ENCODE results near the gene TEPSIN.

Gene TEPSIN

DNA sequence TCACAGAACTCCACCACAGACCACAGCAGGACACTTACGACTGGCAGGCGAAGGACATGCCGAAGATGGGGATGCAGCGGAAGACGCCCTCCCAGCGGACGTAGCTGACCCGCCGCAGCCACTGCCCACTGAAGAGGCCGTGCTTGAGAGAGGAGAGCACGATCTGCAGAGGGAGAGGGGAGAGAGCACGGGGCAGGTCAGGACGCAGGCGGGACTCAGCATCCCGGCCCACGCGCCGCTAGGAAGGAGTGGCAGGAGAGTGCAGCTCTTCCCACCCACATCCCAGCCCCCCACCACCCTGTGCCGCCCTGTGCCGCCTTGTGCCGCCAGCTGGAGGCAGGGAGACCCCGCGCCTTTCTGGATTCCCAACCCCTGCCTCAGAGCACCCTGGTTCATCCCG is 41.7 kb upstream of the TEPSIN start:
- H3K9ac ChIP-seq, result 0 out of 2 replicates have a peak overlapping the region, but pooled peaks have one; percentile 29
- no peaks in the 10 kb centered on the region for H3K27me3 ChIP-seq

GRCh38 chr17:81279278-81280275 is 40.7 kb upstream of the TEPSIN start:
- Histone ChIP-seq H3K4me3 (no peak overlapping the region), H3K9ac (peak overlapping the region; percentile 29; the same call in 1 of the 2 replicates), H3K27me3 (no peaks in the 10 kb centered on the region), H3K36me3 (peaks cover 96% of the 10 kb centered on the region), H4K20me1 (peaks cover 19% of the 10 kb centered on the region; the same call in 1 of the 2 replicates), H3K4me1 (peaks cover 18% of the 10 kb centered on the region), H3K4me2 (no peak overlapping the region), H3K9me3 (no peaks in the 10 kb centered on the region), H3K27ac (no peak overlapping the region)
- TF ChIP-seq Cebpa-rat (IDR thresholded peaks at IDR 0.05), result no peak

More for the DNA sequence above, 41.7 kb upstream of the TEPSIN start:
- H3K4me1 ChIP-seq, result peaks cover 28% of the 10 kb centered on the region
- H3K9me3 ChIP-seq, result no peaks in the 10 kb centered on the region
- peaks cover 86% of the 10 kb centered on the region for H3K36me3 ChIP-seq
- H3K4me2 ChIP-seq, result no peak overlapping the region
- no peak overlapping the region for H3K27ac ChIP-seq
- H3K4me3 ChIP-seq, result no peak overlapping the region
- no peak for TF ChIP-seq Cebpa-rat (IDR thresholded peaks at IDR 0.05)
- peaks cover 19% of the 10 kb centered on the region; the same call in 1 of the 2 replicates for H4K20me1 ChIP-seq

- Histone ChIP-seq H3K27me3 (no peaks in the 10 kb centered on the region), H3K36me3 (peaks cover 99% of the 10 kb centered on the region), H3K4me2 (no peak overlapping the region), H3K9ac (no peak overlapping the region), H3K4me3 (no peak overlapping the region), H4K20me1 (peaks cover 19% of the 10 kb centered on the region; the same call in 1 of the 2 replicates), H3K9me3 (no peaks in the 10 kb centered on the region), H3K4me1 (peaks cover 11% of the 10 kb centered on the region), H3K27ac (no peak overlapping the region)
- TF ChIP-seq Cebpa-rat (IDR thresholded peaks at IDR 0.05), result no peak
Observed at GRCh38 chr17:81278831-81279230, 40.0 kb upstream of the TEPSIN start.

DNA sequence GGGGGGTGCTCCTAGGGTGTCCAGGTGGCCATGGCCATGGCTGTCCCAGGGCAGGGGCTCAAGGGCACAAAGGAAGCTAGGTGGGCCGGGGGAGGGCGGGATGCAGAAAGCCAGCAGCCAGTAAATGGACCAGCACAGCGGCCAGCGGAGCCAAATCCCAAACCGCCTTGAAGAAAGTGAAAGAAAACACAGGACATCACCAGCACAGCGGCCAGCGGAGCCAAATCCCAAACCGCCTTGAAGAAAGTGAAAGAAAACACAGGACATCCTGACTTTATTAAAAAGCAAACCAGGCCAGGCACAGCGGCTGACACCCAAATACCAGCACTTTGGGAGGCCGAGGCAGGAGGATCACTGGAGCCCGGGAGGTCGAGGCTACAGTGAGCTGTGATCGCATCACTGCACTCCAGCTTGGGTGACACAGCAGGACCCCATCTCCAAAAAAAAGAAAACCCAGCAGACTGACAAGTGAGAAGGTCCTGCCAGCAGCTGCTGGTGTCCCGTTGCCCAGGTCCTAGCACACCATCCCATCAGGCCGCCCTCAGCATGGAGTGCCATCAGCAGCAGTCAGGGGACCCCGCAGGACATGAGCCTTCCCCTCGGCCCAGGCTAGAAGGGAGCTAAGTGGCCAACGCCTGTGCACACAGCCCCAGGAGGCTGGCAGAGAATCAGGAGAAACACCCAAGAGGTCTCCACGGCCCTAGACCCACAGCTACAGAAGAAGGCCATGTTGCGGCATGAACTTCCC is 39.3 kb upstream of the TEPSIN start:
- peaks cover 99% of the 10 kb centered on the region for H3K36me3 ChIP-seq
- H3K9ac ChIP-seq, result no peak overlapping the region
- H3K27ac ChIP-seq, result no peak overlapping the region

GRCh38 chr17:81277421-81277820 is 38.6 kb upstream of the TEPSIN start:
- H4K20me1 ChIP-seq, result peaks cover 19% of the 10 kb centered on the region; the same call in 1 of the 2 replicates
- peaks cover 99% of the 10 kb centered on the region for H3K36me3 ChIP-seq
- H3K4me2 ChIP-seq, result no peak overlapping the region
- no peak overlapping the region for H3K4me3 ChIP-seq
- H3K9me3 ChIP-seq, result no peaks in the 10 kb centered on the region
- no peak overlapping the region for H3K27ac ChIP-seq
- peaks cover 18% of the 10 kb centered on the region for H3K4me1 ChIP-seq
- no peak for TF ChIP-seq Cebpa-rat (IDR thresholded peaks at IDR 0.05)
- no peaks in the 10 kb centered on the region for H3K27me3 ChIP-seq
- H3K9ac ChIP-seq, result no peak overlapping the region

More for the DNA sequence above, 39.3 kb upstream of the TEPSIN start:
- Histone ChIP-seq H3K4me3 (no peak overlapping the region), H3K27me3 (no peaks in the 10 kb centered on the region), H3K4me2 (no peak overlapping the region), H4K20me1 (peaks cover 19% of the 10 kb centered on the region; the same call in 1 of the 2 replicates), H3K9me3 (no peaks in the 10 kb centered on the region), H3K4me1 (peaks cover 12% of the 10 kb centered on the region)
- TF ChIP-seq Cebpa-rat (IDR thresholded peaks at IDR 0.05), result no peak

- Histone ChIP-seq H3K27me3 (no peaks in the 10 kb centered on the region), H3K4me2 (no peak overlapping the region), H3K9me3 (no peaks in the 10 kb centered on the region), H3K27ac (no peak overlapping the region), H3K4me3 (no peak overlapping the region), H3K9ac (no peak overlapping the region), H3K4me1 (peaks cover 16% of the 10 kb centered on the region), H3K36me3 (peaks cover 99% of the 10 kb centered on the region), H4K20me1 (peaks cover 19% of the 10 kb centered on the region; the same call in 1 of the 2 replicates)
- no peak for TF ChIP-seq Cebpa-rat (IDR thresholded peaks at IDR 0.05)
Observed at GRCh38 chr17:81276781-81277180, 37.9 kb upstream of the TEPSIN start.

DNA sequence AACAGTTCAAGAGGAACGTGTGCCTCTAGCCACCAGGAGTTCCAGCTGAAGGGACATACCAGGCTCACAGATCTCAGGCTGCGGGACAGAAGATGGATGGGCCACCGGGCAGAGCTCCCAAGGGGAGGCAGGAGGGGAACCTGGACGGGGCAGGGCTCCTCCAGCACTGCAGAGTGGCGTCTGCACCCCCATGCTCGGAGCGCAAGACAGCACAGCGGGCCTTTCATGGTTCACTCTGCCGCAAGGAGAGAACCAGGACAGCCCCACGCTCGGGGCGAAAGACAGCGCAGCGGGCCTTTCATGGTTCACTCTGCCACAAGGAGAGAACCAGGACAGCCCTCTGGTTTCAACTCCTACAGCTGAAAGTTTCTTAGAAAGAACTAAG is 35.6 kb upstream of the TEPSIN start:
- TF ChIP-seq Cebpa-rat (IDR thresholded peaks at IDR 0.05), result no peak
- H4K20me1 ChIP-seq, result peaks cover 19% of the 10 kb centered on the region; the same call in 1 of the 2 replicates
- H3K9ac ChIP-seq, result no peak overlapping the region
- peaks cover 25% of the 10 kb centered on the region for H3K4me1 ChIP-seq
- no peak overlapping the region for H3K4me3 ChIP-seq
- no peak overlapping the region for H3K4me2 ChIP-seq
- H3K9me3 ChIP-seq, result no peaks in the 10 kb centered on the region
- H3K27me3 ChIP-seq, result no peaks in the 10 kb centered on the region
- no peak overlapping the region for H3K27ac ChIP-seq
- H3K36me3 ChIP-seq, result peaks cover 97% of the 10 kb centered on the region

- no peak overlapping the region for H3K4me3 ChIP-seq
- no peaks in the 10 kb centered on the region for H3K9me3 ChIP-seq
- peaks cover 97% of the 10 kb centered on the region for H3K36me3 ChIP-seq
- H3K27me3 ChIP-seq, result no peaks in the 10 kb centered on the region
- TF ChIP-seq Cebpa-rat (IDR thresholded peaks at IDR 0.05), result no peak
- H3K9ac ChIP-seq, result no peak overlapping the region
- H3K4me2 ChIP-seq, result no peak overlapping the region
- peaks cover 25% of the 10 kb centered on the region for H3K4me1 ChIP-seq
- H4K20me1 ChIP-seq, result peaks cover 19% of the 10 kb centered on the region; the same call in 1 of the 2 replicates
- no peak overlapping the region for H3K27ac ChIP-seq
Observed at GRCh38 chr17:81273698-81274470, 35.0 kb upstream of the TEPSIN start.

DNA sequence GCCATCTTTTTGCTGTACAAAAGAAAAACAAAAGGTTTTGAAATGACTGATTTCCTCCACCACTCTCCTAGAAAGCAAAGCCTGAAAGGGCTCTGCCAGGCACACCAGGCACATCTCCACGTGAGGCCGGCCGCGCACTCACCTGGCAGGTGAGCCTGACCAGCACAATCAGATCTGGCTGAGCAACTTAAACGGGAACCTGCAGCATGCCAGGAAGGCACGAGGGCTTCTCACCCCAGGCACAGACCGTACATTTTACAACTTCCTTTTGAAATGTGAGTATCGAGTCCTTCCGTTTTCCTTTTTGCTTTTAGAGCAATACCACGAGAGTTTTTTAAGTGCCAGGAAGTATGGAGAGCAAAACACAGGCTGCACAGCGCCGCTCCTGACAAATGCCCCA is 33.8 kb upstream of the TEPSIN start:
- Histone ChIP-seq H4K20me1 (peaks cover 14% of the 10 kb centered on the region), H3K4me1 (peaks cover 28% of the 10 kb centered on the region), H3K4me2 (peak overlapping the region; percentile 15; the same call in 1 of the 2 replicates), H3K27me3 (no peaks in the 10 kb centered on the region), H3K36me3 (peaks cover 93% of the 10 kb centered on the region), H3K9ac (no peak overlapping the region), H3K4me3 (no peak overlapping the region), H3K9me3 (no peaks in the 10 kb centered on the region), H3K27ac (no peak overlapping the region)
- no peak for TF ChIP-seq Cebpa-rat (IDR thresholded peaks at IDR 0.05)
